AG10803 (cell line): ENCODE data around the gene SYTL5.

ENCODE experiments used
- DNase-seq: peaks from one replicate; pipeline ENCODE4 v3.0.0; 2010; ENCODE audit warnings: low read depth
- H3K4me3 ChIP-seq: 2 replicates; pipeline ENCODE4 v1.5.1; 2011; ENCODE audit warnings: mild to moderate bottlenecking, low read length, control low read depth
- TF ChIP-seq, protein P1 (sequence below): conservative IDR thresholded peaks from 2 replicates; pipeline ENCODE4 v1.5.1; 2011; ENCODE audit warnings: mild to moderate bottlenecking, low read length, control low read depth, inconsistent platforms

The SYTL5 gene

DNA sequence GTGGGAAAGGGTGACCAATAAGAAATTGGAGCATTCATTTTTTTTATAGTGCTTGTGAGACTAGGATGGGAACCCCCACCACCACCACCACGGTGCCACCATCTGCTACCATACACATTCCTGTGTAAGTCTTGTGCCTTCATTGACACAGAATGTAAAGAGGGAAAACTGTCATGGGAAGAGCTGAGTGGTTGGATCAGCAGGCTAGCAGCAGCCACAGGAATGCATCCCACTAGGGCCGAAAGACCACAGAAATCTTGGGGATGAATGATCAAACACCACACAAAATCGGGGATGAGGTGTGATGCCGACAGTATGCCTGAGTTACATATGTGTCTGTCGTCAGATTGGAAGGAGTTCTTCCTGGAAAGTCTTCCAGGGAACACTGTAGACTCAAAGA, 145.1 kb downstream of the SYTL5 start:
- peak; percentile 78 for DNase-seq

DNA sequence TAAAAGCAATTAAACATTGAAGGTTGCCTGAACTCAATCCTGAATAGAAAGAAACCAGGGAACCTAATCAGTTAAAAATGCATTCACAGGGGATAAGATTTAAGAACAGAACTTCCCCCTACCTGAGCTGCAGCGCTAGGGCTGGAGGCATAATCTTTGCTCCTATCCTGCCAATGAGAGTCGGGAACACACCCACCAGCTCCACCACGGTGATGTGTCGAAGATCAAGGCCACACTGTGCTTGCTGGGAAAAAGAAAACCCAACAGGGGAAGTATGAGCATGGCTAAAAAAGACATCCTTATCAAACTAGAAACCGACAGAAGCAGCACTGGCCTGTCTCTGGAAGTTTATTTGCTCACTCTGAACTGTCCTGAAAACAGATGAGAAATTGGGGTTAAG, 148.0 kb downstream of the SYTL5 start:
- TF ChIP-seq, protein P1, sequence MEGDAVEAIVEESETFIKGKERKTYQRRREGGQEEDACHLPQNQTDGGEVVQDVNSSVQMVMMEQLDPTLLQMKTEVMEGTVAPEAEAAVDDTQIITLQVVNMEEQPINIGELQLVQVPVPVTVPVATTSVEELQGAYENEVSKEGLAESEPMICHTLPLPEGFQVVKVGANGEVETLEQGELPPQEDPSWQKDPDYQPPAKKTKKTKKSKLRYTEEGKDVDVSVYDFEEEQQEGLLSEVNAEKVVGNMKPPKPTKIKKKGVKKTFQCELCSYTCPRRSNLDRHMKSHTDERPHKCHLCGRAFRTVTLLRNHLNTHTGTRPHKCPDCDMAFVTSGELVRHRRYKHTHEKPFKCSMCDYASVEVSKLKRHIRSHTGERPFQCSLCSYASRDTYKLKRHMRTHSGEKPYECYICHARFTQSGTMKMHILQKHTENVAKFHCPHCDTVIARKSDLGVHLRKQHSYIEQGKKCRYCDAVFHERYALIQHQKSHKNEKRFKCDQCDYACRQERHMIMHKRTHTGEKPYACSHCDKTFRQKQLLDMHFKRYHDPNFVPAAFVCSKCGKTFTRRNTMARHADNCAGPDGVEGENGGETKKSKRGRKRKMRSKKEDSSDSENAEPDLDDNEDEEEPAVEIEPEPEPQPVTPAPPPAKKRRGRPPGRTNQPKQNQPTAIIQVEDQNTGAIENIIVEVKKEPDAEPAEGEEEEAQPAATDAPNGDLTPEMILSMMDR = no peak
- DNase-seq = no peak
- no peak overlapping the region for H3K4me3 ChIP-seq

More for the DNA sequence above, 145.1 kb downstream of the SYTL5 start:
- TF ChIP-seq, protein P1 = no peak
- no peak overlapping the region for H3K4me3 ChIP-seq

DNA sequence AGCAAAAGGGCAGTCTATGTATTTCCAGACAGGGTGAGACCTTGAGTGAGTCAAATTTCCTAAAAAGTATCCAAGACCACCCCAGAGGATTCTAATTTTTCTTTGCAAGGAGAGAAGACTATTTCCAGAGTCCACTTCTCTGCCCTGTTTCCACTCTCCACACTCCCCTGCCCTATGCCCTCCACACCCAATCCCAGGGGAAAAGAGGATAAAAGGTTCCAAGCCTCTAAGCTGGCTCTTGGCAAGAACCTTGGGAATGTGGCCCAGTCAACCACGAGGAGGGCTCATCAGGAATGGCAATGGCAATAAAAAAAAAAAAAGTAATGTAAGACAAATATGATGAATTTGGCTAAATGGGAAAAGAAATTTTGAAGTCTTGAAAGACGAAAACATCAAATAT, 148.5 kb downstream of the SYTL5 start:
- DNase-seq = peak; percentile 31
- TF ChIP-seq, protein P1 = no peak
- no peak overlapping the region for H3K4me3 ChIP-seq

DNA sequence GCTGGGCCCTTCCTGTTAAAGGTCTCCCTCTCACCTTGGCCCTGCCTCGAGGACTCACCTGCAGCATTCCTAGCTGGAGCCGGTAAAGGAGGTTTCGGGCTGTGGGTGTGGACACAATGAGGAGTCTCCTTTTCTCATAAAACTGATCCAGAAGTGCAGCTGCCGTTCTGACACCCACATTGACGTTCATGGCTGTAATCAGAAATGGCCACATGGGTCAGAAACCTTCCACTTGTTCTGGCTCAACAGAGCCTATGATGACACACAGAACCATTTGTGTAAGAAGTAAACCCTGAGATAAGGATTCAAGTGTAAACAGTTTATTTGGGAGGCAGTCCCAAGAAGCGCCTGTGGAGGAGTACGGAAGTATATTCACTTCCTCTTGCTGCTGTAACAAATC, 150.5 kb downstream of the SYTL5 start:
- no peak overlapping the region for H3K4me3 ChIP-seq
- TF ChIP-seq, protein P1 = no peak
- no peak for DNase-seq

DNA sequence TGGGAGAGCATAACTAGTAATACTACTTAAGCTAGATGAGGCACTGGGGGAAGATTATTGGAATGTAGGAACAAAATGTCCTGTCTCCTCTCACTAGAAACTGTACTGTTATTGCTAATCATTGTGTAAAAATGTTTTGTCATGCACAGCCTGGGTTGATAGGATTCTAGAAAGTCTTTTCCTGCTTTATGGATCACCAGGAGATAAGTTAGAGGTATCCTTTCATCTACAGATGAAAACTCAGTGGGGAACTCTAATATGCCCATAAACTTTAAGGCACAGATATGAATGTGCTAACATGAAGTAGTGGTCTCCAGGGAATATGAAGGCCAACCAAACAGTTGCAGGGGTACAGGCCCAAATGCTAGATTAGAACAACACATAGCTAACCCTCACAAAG, 156.8 kb downstream of the SYTL5 start:
- no peak overlapping the region for H3K4me3 ChIP-seq
- TF ChIP-seq, protein P1 = no peak
- DNase-seq = no peak

DNA sequence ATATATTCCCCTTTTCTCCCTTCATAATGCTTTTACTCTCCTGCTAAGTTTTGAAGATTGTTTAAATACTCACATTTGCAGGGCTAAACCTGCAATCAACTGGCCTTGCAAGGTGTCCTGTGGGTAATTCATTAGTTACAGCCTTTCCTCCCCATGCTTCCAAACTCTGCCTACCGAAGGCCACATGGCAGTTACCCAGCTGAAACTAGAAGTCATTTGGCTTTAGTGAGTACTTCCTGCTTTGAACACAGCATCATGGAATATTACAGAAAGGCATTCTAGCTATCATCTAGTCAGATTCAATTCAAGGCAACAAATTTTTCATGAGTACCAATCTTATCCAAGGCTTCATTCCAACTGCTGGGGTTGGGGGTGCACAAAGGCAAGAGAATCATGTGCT, 158.7 kb downstream of the SYTL5 start:
- DNase-seq = no peak
- TF ChIP-seq, protein P1 = no peak
- no peak overlapping the region for H3K4me3 ChIP-seq

DNA sequence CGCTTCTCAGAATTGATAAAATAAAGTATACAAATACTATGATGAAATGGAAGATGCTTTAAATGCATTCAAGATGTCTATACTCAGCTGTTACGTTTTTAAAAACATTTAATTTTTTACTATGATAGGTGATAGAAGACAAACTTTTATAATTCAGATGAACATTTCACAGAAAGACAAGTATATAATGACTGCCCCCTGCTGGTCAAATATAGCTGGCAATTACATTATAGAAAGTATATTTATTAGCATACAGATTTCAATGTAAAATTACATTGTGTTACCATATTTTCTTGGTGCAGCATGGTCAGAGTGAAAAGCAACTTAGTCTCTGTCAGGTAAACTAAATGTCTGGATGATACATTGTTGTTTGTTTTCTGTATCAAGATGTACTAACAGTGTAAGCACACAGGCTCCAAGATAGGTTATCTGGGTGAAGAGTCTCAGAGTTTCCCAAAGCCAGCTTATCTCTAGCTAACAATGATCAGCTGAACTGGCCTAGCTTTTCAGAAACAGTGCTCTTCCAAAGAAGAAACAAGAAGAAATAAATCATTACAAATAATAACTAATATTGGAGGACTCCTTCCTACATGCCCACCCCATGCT, 160.2 kb downstream of the SYTL5 start:
- TF ChIP-seq, protein P1 = peak; percentile 56
- no peak for DNase-seq
- no peak overlapping the region for H3K4me3 ChIP-seq
